ENCODE data around the gene BTRC.

DNA sequence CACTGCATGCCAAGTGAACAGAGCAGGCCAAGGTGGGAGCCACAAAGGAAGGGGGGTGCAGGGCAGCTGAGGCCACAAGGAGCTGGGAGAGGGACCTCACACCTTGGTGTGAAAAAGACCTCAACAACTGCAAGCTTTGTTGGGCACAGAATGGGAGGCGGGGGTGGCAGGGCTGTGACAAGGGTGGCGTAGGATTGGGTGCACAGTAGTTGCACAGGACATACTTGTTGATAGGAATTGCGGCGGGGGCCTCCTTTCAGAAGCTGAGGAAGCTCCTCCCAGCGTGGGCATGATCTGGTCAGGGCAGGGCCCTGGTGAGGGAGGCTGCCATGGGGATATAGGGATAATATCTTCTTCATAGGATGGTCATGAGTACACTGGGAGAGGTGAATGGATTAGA lies 208.3 kb downstream of the BTRC start:
- TF ChIP-seq POLR2A (IDR thresholded peaks at IDR 0.05) = no peak
- TF ChIP-seq CTCF (IDR thresholded peaks at IDR 0.05) = no peak

All from lower leg skin (tissue), 3 donors.